ENCODE measurements around the gene LCN9.

LCN9 gene

DNA sequence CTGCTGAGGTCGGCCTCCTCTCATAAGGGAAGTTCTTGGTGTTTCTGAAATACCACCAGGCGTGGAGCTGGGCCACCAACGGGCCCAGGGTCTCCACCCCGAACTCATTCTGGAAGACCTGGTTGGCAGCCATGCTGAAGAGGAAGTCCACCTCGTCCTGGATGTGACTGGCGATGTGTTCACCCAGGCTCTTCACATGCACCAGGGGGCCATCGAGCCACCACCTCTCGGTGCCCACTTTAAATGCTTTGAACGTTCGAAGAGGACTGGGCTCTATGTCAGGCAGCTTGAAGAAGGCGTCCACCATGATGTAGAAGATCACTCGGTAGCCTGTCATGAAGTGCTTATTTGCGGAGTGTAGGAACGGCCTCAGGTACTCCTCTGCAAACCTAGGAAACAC is 38.8 kb upstream of the LCN9 start:
- TF ChIP-seq GATA2 (IDR thresholded peaks at IDR 0.05; ENCODE audit: low read depth, low read length) (no peak), GATA3 (IDR thresholded peaks at IDR 0.05; ENCODE audit: low read depth, low read length) (no peak)

DNA sequence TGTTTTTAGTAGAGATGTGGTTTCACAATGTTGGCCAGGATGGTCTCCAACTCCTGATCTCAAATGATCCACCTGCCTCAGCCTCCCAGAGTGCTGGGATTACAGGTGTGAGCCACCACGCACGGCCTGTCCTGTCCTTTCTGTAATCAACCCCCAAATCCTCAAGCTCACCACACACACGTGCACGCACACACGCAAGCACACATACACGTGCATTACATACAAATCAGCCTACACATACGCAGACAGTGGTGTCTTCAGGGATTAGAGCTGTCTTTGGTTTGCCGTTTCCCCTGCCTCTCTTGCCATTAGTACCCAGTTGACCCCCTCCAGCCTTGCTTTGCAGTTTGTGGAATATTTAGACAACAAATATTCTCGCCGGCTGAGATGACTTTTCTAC is 30.3 kb upstream of the LCN9 start:
- TF ChIP-seq GATA3 (IDR thresholded peaks at IDR 0.05; ENCODE audit: low read depth, low read length) (no peak), GATA2 (IDR thresholded peaks at IDR 0.05; ENCODE audit: low read depth, low read length) (no peak)

DNA sequence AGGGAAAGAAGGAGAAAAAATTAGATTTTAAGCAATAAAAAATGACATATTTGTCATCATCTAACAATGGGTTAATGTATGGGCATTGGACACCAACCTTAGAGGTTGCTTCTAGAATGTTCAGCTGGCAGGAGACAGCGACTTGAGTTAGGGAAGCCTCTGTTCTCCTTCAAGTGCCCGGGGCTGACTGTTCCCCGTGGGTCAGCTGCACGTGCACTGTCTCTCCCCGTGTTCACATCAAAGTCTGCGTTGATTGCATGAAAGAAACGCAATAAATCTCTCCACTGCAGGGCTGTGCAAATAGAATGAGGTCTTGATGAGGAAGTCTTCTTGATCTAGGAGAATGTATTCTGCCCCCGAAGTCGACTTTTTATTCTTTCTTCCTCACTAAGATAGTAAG is 23.9 kb upstream of the LCN9 start, which contains the start of gene GLT6D1:
Gene GLT6D1 (minus strand): TSS at position 345 of the 400 bp plus-strand sequence. CDS start 353 bp downstream, outside the sequence.
- TF ChIP-seq GATA2 (IDR thresholded peaks at IDR 0.05; ENCODE audit: low read depth, low read length) (no peak), GATA3 (IDR thresholded peaks at IDR 0.05; ENCODE audit: low read depth, low read length) (no peak)

DNA sequence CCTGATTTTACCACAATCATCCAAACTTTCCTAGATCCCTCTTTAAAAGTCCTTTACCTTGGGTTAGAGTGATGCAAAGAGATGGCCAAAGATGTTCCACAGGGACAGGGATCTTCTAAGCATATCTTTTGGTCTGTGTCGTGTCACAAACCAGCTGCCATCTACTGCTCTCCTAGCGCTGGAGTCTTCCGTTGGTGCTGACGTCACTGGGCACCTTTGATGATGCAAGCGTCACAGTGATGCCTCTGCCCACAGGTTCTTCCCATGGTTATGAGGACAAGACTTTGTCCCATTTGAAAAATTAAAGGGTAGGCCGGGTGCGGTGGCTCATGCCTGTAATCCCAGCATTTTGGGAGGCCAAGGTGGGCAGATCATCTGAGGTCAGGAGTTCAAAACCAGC is 22.1 kb upstream of the LCN9 start:
- TF ChIP-seq GATA3 (IDR thresholded peaks at IDR 0.05; ENCODE audit: low read depth, low read length) (no peak), GATA2 (IDR thresholded peaks at IDR 0.05; ENCODE audit: low read depth, low read length) (no peak)

DNA sequence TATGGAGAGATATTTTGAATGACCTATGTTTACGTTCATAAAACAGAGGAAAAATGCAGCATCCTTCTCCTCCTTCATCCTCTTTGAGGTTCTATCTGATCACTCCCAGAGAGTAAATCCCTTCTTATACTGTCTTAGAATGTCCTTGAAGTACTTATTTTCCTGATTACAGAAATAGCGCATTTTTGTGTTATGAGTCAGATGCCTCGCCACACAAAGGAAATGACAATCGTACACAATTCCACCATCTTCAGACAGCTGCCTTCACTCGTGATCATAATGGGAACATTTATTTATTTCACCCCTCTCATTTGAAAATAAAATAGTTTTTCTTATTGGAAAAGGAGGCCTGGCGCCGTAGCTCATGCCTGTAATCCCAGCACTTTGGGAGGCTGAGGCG is 21.4 kb upstream of the LCN9 start:
- TF ChIP-seq GATA2 (IDR thresholded peaks at IDR 0.05; ENCODE audit: low read depth, low read length) (no peak), GATA3 (IDR thresholded peaks at IDR 0.05; ENCODE audit: low read depth, low read length) (no peak)

DNA sequence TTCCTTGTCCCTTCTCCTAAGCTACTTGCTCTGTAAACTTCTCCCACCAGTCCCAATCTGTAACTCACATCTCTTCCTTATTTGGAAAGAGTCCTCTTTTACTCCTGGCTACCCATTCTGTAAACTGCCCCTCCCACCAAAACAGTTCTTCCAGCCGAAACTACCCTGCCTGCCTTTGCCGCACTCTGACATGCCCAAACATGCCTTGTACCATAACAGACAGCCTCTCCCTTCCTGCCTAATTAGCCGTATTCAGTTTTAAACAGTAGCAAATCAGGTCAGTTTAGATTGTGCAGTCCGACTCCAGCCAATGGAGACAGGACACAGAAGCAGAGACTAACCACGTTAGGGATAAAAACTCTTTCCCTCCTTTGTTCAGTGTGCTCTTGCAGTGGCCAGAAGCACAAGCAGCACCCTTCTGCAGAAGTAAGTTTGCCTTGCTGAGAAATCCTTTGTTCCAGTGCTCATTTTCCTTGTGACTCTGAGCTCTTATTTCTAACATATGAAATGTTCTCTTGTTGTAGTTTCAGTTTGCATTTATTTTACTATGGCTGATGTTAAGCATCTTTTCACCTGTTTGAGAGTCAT is 18.4 kb upstream of the LCN9 start:
- TF ChIP-seq GATA2 (IDR thresholded peaks at IDR 0.05; ENCODE audit: low read depth, low read length) (no peak), GATA3 (IDR thresholded peaks at IDR 0.05; ENCODE audit: low read depth, low read length) (no peak)

DNA sequence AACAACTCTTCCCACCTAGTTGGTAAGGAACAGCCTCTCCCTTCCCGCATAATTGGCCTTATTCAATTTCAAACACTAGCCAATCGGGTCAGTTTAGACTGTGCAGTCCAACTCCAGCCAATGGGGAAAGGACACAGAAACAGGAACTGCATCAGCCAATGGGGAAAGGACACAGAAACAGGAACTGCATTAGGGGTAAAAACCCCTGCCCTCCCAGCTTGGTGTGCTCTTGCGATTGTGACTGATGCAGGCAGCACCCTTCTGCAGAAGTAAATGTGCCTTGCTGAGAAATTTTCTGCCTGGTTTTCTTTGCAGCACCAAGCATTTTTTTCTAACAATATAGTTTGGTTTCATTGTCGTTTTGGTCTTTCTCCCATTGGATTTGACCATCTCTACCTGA is 15.2 kb upstream of the LCN9 start:
- no peak for TF ChIP-seq GATA2 (IDR thresholded peaks at IDR 0.05; ENCODE audit: low read depth, low read length)
- no peak for TF ChIP-seq GATA3 (IDR thresholded peaks at IDR 0.05; ENCODE audit: low read depth, low read length)

DNA sequence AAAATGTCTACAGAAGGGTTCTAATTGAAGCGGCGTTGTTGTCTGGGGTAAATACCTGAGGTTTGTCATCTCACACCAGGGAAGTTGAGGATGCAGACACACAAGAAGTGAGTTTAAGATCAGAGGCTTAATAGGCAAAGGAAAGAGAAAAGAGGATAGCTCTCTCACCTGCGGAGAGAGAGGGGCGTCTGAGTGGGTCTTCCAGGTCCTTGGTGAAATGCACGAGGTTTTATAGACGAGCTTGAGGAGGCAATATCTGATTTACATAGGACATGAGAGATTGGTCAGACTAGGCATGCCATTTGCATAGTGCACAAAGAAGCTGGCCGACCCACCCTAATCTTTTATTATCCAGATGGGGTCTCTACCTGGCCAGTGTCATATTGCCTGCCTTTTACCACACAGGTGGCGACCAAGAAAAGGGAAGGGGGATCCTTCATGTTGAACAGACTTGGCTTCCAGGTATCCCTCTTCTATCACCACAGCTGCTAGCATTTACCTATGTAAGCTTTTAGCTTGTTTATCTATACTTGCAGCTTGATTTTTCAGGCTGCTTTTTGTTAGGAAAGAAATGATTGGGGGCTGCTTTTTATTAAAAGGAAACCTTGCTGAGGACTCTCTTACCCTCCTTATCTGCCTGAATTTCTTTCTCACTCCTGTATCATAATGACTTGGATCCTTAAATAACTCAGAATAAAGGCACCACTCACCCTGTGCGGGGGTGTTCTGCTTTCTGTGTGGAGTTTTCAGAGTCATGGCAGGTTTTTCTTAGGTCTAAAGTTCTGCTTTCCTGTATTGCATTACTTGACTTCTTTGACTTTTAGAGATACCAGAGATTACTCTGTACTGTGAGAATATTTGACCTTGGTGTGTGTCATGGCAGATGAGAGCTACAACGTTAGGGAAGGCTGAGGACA is 14.4 kb upstream of the LCN9 start:
- TF ChIP-seq GATA2 (IDR thresholded peaks at IDR 0.05; ENCODE audit: low read depth, low read length) (no peak), GATA3 (IDR thresholded peaks at IDR 0.05; ENCODE audit: low read depth, low read length) (no peak)

DNA sequence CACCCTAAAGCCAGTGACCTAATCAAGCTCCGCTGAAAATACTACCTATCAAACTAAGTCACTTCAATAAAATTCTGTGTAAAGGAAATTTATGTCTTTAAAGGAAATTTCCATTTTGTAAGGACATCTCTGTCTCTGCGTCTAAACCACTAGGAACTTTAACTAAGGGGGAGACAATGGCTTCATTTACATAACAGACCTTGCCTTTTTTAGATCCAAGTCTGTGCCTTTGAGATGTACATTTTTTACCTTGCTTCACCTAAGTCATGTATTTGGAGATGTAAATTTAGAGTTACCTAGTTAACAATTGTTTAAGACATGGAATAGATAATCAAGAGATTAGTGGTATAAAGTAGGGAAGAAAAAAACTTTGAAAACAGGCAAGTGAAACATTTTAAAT is 13.6 kb upstream of the LCN9 start:
- no peak for TF ChIP-seq GATA3 (IDR thresholded peaks at IDR 0.05; ENCODE audit: low read depth, low read length)
- no peak for TF ChIP-seq GATA2 (IDR thresholded peaks at IDR 0.05; ENCODE audit: low read depth, low read length)

DNA sequence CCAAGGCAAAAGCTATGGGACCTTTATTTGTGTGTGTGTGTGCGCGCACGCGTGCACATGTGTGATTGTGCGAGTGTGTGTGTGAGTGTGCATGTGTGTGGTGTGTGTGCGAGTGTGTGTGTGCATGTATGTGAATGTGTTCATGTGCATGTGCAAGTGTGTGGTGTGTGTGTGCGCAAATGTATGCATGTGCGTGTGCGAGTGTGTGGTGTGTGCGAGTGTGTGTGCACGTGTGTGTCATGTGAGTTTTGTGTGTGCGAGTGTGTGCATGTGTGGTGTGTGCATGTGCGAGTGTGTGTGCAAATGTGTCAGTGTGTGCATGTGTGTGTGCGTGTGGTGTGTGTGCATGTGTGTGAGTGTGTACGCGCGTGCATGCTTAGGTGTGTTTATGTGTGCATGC is 12.7 kb upstream of the LCN9 start:
- TF ChIP-seq GATA3 (IDR thresholded peaks at IDR 0.05; ENCODE audit: low read depth, low read length) (no peak), GATA2 (IDR thresholded peaks at IDR 0.05; ENCODE audit: low read depth, low read length) (no peak)

DNA sequence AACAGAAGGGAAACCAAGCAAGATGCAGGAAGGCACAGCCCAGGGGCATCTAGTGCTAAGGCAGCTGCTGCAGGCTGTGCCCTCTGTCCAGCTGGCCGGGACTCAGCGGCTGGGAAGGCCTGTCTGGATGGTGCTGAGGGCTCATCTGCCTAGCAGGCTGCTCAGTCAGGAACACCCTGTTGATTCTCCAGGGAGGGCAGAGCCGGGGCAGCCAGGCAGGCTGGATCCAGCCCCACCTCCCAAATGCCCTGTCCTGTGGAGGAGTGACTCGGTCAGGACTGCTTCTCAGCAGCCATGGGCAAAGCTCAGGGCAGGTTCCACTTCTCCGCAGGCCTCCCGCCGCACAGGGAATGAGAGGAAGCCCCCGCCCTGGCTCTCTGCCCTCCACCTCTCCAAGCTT is 7.8 kb upstream of the LCN9 start:
- TF ChIP-seq GATA2 (IDR thresholded peaks at IDR 0.05; ENCODE audit: low read depth, low read length) = no peak
- TF ChIP-seq GATA3 (IDR thresholded peaks at IDR 0.05; ENCODE audit: low read depth, low read length) = no peak

DNA sequence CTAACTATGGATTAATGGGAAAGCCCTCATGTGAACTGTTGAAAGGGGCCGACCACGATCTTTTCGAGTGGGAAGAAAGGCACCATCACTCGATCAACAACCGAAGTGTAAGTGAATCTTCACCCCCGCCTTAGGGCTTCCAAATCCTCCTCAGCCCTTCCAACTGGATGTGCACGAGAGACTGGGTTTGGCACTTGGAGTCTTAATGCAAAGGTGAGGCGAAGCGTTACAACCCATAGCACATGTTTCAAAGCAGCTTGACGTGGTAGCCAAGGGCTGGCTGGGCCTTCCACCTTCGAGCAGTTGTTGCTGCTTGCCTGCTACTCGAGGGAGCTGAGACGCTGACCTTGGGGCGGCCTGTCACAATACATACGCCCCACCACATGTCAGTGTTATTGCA is 5.7 kb upstream of the LCN9 start:
- no peak for TF ChIP-seq GATA3 (IDR thresholded peaks at IDR 0.05; ENCODE audit: low read depth, low read length)
- TF ChIP-seq GATA2 (IDR thresholded peaks at IDR 0.05; ENCODE audit: low read depth, low read length) = no peak

DNA sequence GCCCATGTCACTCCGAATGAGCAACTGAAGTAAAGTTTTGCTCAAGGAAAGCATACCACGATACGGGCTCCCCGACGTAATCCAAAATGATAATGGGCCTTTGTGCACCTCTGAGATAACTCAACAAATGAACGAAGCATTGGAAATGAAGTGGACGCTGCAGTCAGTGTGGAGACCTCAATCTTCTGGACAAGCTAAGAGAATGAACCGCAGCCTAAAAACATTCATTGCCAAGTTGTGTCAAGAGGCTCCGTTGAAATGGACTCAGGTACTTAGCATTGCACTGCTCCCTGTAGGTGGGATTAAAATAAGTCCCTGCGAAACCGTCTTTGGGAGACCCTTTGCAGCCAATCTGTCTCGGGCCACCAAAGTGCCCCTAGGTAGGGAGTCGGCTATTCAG is 3.9 kb upstream of the LCN9 start:
- TF ChIP-seq GATA3 (IDR thresholded peaks at IDR 0.05; ENCODE audit: low read depth, low read length) (no peak), GATA2 (IDR thresholded peaks at IDR 0.05; ENCODE audit: low read depth, low read length) (no peak)

DNA sequence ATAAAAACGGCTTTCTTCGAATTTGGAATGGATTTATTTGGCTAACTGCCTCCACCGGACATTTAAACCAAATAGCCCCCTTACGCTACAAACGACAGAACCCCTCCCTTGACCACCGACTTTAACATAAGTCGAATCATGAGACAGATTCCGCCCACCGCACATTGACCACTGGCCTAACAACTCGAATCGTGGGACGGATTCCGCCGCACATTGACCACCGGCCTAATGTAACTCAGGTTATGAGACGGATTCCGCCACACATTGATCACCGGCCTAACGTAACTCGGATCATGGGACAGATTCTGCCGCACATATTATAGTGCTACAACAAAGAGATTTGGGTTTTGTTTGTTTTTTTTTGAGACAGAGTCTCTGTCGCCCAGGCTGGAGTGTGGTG is 2.7 kb upstream of the LCN9 start:
- no peak for TF ChIP-seq GATA2 (IDR thresholded peaks at IDR 0.05; ENCODE audit: low read depth, low read length)
